HepG2 (cell line): ENCODE results near the gene ADAMTS15.

Experiments
- CTCF ChIP-seq: sonication (generic); formaldehyde crosslinking; IDR thresholded peaks from 2 replicates; pipeline ENCODE4 v1.5.0; 2020; ENCODE audit warnings: mild to moderate bottlenecking, missing genetic modification reagents, moderate library complexity
- EP300 ChIP-seq, 3 experiments: sonication (generic) in 1 of 3; formaldehyde crosslinking in 1 of 3; IDR thresholded peaks; 2 replicates each; pipeline versions ENCODE4 v1.5.1 to v1.6.1; 2011 to 2020; ENCODE audit warnings: low read depth in 2 of 3, low read length in 2 of 3, borderline replicate concordance in 1 of 3, improper control_type of control experiment in 1 of 3, mild to moderate bottlenecking in 1 of 3, missing genetic modification reagents in 1 of 3, moderate library complexity in 1 of 3
- GTF2F1 ChIP-seq: fragments of 150-350 bp; IDR thresholded peaks from 2 replicates; pipeline ENCODE4 v1.6.1; 2014; ENCODE audit warnings: low read length
- MIER2 ChIP-seq: IDR thresholded peaks from 2 replicates; pipeline ENCODE4 v1.6.1; 2016; ENCODE audit warnings: missing biosample characterization, missing genetic modification reagents
- POLR2AphosphoS5 ChIP-seq: IDR thresholded peaks from 2 replicates; pipeline ENCODE4 v1.6.1; 2012; ENCODE audit warnings: low read depth, low read length
- U2AF1 ChIP-seq: fragments of 200-400 bp; formaldehyde crosslinking; optimal IDR thresholded peaks from 2 replicates; pipeline ENCODE3; 2017; ENCODE audit warnings: mild to moderate bottlenecking, low read depth, low read length
- ZBTB14 ChIP-seq: sonication (generic); formaldehyde crosslinking; IDR thresholded peaks from 2 replicates; pipeline ENCODE4 v1.4.0; 2020; ENCODE audit warnings: missing genetic modification reagents
- ZFP36 ChIP-seq: fragments of 150-350 bp; IDR thresholded peaks from 2 replicates; pipeline ENCODE4 v1.6.1; 2018; ENCODE audit warnings: borderline replicate concordance, low read length, low read depth; ENCODE audit not compliant: partially characterized antibody
- ZNF326 ChIP-seq: sonication (generic); formaldehyde crosslinking; IDR thresholded peaks from 2 replicates; pipeline ENCODE4 v1.4.0; 2020; ENCODE audit warnings: missing genetic modification reagents, borderline replicate concordance
- ZNF780A ChIP-seq: sonication (generic); formaldehyde crosslinking; IDR thresholded peaks from 2 replicates; pipeline ENCODE4 v1.8.0; 2022; ENCODE audit warnings: mild to moderate bottlenecking, missing genetic modification reagents, moderate library complexity

- TF ChIP-seq ZBTB14 (CRISPR knock-in tag) (no peak), ZNF326 (CRISPR knock-in tag) (no peak), GTF2F1 (no peak), ZFP36 (no peak), CTCF (CRISPR knock-in tag) (no peak), EP300 (IDR thresholded peaks at IDR 0.05; ENCODE audit: low read depth in 2 of 2, low read length in 2 of 2) (no peak), EP300 (CRISPR knock-in tag; IDR thresholded peaks at IDR 0.05; ENCODE audit: borderline replicate concordance) (no peak), MIER2 (CRISPR knock-in tag) (no peak), ZNF780A (CRISPR knock-in tag) (no peak), U2AF1 (no peak), POLR2AphosphoS5 (no peak)
Observed at GRCh38 chr11:130462101-130462885, 13.8 kb downstream of the ADAMTS15 start.
